Right forelimb (tissue), 1 donor: ENCODE measurements around the gene NKAIN2.

Experiments used
- DNase-seq: peaks from one replicate; pipeline ENCODE4 v3.0.0-alpha.2; 2018

Gene NKAIN2

GRCh38 chr6:123803504-123804013 is at the start of gene NKAIN2:
NKAIN2 (plus strand) TSS chr6:123803865.
- DNase-seq, result no peak

GRCh38 chr6:123759472-123759871 is 44.2 kb upstream of the NKAIN2 start:
- no peak for DNase-seq

GRCh38 chr6:123763904-123764303 is 39.8 kb upstream of the NKAIN2 start:
- no peak for DNase-seq

GRCh38 chr6:123764722-123765121 is 38.9 kb upstream of the NKAIN2 start:
- no peak for DNase-seq

GRCh38 chr6:123768921-123769320 is 34.7 kb upstream of the NKAIN2 start:
- DNase-seq, result no peak

- DNase-seq, result no peak
Observed at GRCh38 chr6:123769431-123769830, 34.2 kb upstream of the NKAIN2 start.

GRCh38 chr6:123770247-123770949 is 33.3 kb upstream of the NKAIN2 start:
- no peak for DNase-seq

GRCh38 chr6:123771126-123771525 is 32.5 kb upstream of the NKAIN2 start:
- no peak for DNase-seq

GRCh38 chr6:123777563-123777962 is 26.1 kb upstream of the NKAIN2 start:
- DNase-seq, result no peak

GRCh38 chr6:123780021-123780420 is 23.6 kb upstream of the NKAIN2 start:
- DNase-seq, result no peak

- DNase-seq, result no peak
Observed at GRCh38 chr6:123784330-123784729, 19.3 kb upstream of the NKAIN2 start.

- no peak for DNase-seq
Observed at GRCh38 chr6:123785039-123785438, 18.6 kb upstream of the NKAIN2 start.

- no peak for DNase-seq
Observed at GRCh38 chr6:123788319-123788718, 15.3 kb upstream of the NKAIN2 start.

- DNase-seq, result no peak
Observed at GRCh38 chr6:123794190-123794589, 9.5 kb upstream of the NKAIN2 start.

GRCh38 chr6:123794799-123795198 is 8.9 kb upstream of the NKAIN2 start:
- no peak for DNase-seq

- no peak for DNase-seq
Observed at GRCh38 chr6:123801067-123801466, 2.6 kb upstream of the NKAIN2 start.

- no peak for DNase-seq
Observed at GRCh38 chr6:123802351-123802696, 1.3 kb upstream of the NKAIN2 start.

- peak; percentile 90 for DNase-seq
Observed at GRCh38 chr6:123802697-123803503, 765 bp upstream of the NKAIN2 start.

- DNase-seq, result peak; percentile 55
Observed at GRCh38 chr6:123804014-123804786, 535 bp downstream of the NKAIN2 start.

GRCh38 chr6:123804787-123805540 is 1.3 kb downstream of the NKAIN2 start:
- no peak for DNase-seq

- no peak for DNase-seq
Observed at GRCh38 chr6:123805921-123806320, 2.3 kb downstream of the NKAIN2 start.

GRCh38 chr6:123806561-123806960 is 2.9 kb downstream of the NKAIN2 start:
- no peak for DNase-seq

GRCh38 chr6:123808556-123808955 is 4.9 kb downstream of the NKAIN2 start:
- no peak for DNase-seq
